Measurements from ENCODE around the gene STRIP2. TPM values are rescaled to one million over a fixed set of nuclear protein-coding genes. Genes with fewer than 3 reads are reported as not detected.
A peak's percentile ranks its signal among the peaks of the same experiment; 100 is the strongest.

STRIP2 gene
- total and polyA plus RNA-seq, 9 of the 15 experiments (the other 6 are each of a cell fraction or from before 2014, with no cell fraction given) = 10.1 to 81.8 (median 42.3) TPM

- no peak for TF ChIP-seq ATF2 (CRISPR knock-in tag; IDR thresholded peaks at IDR 0.05)
- peak; percentile 93 for TF ChIP-seq FOS (IDR thresholded peaks at IDR 0.05; ENCODE audit: extremely low read depth, insufficient read length)
- peak; percentile 92 for TF ChIP-seq GATAD2A (IDR thresholded peaks at IDR 0.05)
- no peak for TF ChIP-seq ZNF696 (CRISPR knock-in tag; conservative IDR thresholded peaks at IDR 0.05)
- TF ChIP-seq ATF3 (IDR thresholded peaks at IDR 0.05) = no peak
- no peak for TF ChIP-seq ATF3 (CRISPR knock-in tag; conservative IDR thresholded peaks at IDR 0.05)
- peak; percentile 99 for TF ChIP-seq TAF1 (IDR thresholded peaks at IDR 0.05; ENCODE audit: control insufficient read depth, extremely low read depth, insufficient read depth, low read length, severe bottlenecking)
- no peak for TF ChIP-seq NFE2 (IDR thresholded peaks at IDR 0.05; ENCODE audit: low read depth)
- TF ChIP-seq ZNF699 (CRISPR knock-in tag; IDR thresholded peaks at IDR 0.05; ENCODE audit: insufficient replicate concordance) = no peak
- TF ChIP-seq TAF15 (IDR thresholded peaks at IDR 0.05; ENCODE audit: low read depth, low read length) = no peak
- TF ChIP-seq MYC (IDR thresholded peaks at IDR 0.05; ENCODE audit: low read depth, low read length) = 0 out of 2 replicates have a peak, but pooled peaks have one; percentile 50
- 0 out of 2 replicates have a peak, but pooled peaks have one; percentile 49 for TF ChIP-seq MYC (CRISPR knock-in tag; IDR thresholded peaks at IDR 0.05; ENCODE audit: borderline replicate concordance, low read depth)
- TF ChIP-seq NR2F6 (CRISPR knock-in tag; IDR thresholded peaks at IDR 0.05) = no peak; the same call in 1 of the 2 replicates
- TF ChIP-seq BRD9 (IDR thresholded peaks at IDR 0.05; ENCODE audit: low read depth, partially characterized antibody) = no peak
- no peak for TF ChIP-seq ADNP (tag; IDR thresholded peaks at IDR 0.05)
- TF ChIP-seq PREB (CRISPR knock-in tag; IDR thresholded peaks at IDR 0.05) = no peak; the same call in 1 of the 2 replicates
- no peak for TF ChIP-seq SFPQ (IDR thresholded peaks at IDR 0.05; ENCODE audit: low read depth, low read length)
- TF ChIP-seq MTA2 (IDR thresholded peaks at IDR 0.05; ENCODE audit: low read depth) = no peak
- TF ChIP-seq E2F5 (CRISPR knock-in tag; IDR thresholded peaks at IDR 0.05) = peak; percentile 95
- TF ChIP-seq JUND (IDR thresholded peaks at IDR 0.05; ENCODE audit: borderline replicate concordance, low read depth, low read length) = 0 out of 2 replicates have a peak, but pooled peaks have one; percentile 31
- no peak for TF ChIP-seq JUND (tag; IDR thresholded peaks at IDR 0.05; ENCODE audit: borderline replicate concordance, low read depth, low read length)
- 0 out of 2 replicates have a peak, but pooled peaks have one; percentile 8 for TF ChIP-seq GATA2 (CRISPR knock-in tag; IDR thresholded peaks at IDR 0.05)
Measured at GRCh38 chr7:129433847-129434674, at the start of gene STRIP2 (continued).

Measured in K562 (cell line).